A549 (cell line): ENCODE measurements around the gene NRAS.
"Not testable (repeated sequence)": the region's sequence is repeated elsewhere in the genome, so short reads cannot be mapped to it uniquely, and the experiment has no call there.

Experiments used
- CHD2 ChIP-seq: fragments of 150-350 bp; IDR thresholded peaks from 2 replicates; pipeline ENCODE4 v1.6.1; 2014; ENCODE audit warnings: low read length; ENCODE audit not compliant: partially characterized antibody
- EP300 ChIP-seq, 2 experiments: fragments of >200 bp; sonication (Bioruptor Twin); formaldehyde crosslinking; IDR thresholded peaks; 2 replicates in 1 of 2; 3 replicates in 1 of 2; pipeline ENCODE4 v1.6.1; 2016 to 2017
- HDAC2 ChIP-seq: fragments of 200-600 bp; sonication (generic); IDR thresholded peaks from 2 replicates; pipeline ENCODE4 v1.6.1; 2016
- HOXA7 ChIP-seq: fragments of 250-450 bp; sonication (Bioruptor Pico); IDR thresholded peaks from 2 replicates; pipeline ENCODE4 v1.5.0; 2020; ENCODE audit warnings: mild to moderate bottlenecking, moderate library complexity
- POLR2A ChIP-seq: IDR thresholded peaks from 2 replicates; pipeline ENCODE4 v1.6.1; 2012; ENCODE audit warnings: mild to moderate bottlenecking, low read length
- TF ChIP-seq, protein P1 (sequence below): fragments of >200 bp; sonication (Bioruptor Twin); formaldehyde crosslinking; IDR thresholded peaks from 3 replicates; pipeline ENCODE4 v1.5.1; 2016
- TF ChIP-seq, protein P2 (sequence below): IDR thresholded peaks from 2 replicates; pipeline ENCODE4 v1.6.1; 2012
- TF ChIP-seq, protein P3 (sequence below): fragments of 450-650 bp; IDR thresholded peaks from 2 replicates; pipeline ENCODE4 v1.6.1; 2014; ENCODE audit warnings: antibody characterized with exemption

DNA sequence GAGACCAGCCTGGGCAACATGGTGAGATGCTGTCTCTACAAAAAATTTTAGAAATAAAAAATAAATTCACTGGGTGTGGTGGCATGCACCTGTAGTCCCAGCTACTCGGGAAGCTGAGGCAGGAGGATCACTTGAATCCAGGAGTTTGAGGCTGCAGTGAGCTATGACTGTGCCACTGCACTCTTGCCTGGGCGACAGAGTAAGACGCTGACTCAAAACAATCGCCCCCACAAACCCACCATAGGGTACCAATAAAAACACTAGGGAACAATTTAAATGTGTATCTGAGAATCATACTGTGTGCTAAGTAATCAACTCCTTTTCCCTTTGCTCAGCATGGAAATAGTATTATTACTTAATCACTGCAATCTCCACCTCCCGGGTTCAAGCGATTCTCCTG, 37.1 kb upstream of the NRAS start:
- TF ChIP-seq, protein P1, sequence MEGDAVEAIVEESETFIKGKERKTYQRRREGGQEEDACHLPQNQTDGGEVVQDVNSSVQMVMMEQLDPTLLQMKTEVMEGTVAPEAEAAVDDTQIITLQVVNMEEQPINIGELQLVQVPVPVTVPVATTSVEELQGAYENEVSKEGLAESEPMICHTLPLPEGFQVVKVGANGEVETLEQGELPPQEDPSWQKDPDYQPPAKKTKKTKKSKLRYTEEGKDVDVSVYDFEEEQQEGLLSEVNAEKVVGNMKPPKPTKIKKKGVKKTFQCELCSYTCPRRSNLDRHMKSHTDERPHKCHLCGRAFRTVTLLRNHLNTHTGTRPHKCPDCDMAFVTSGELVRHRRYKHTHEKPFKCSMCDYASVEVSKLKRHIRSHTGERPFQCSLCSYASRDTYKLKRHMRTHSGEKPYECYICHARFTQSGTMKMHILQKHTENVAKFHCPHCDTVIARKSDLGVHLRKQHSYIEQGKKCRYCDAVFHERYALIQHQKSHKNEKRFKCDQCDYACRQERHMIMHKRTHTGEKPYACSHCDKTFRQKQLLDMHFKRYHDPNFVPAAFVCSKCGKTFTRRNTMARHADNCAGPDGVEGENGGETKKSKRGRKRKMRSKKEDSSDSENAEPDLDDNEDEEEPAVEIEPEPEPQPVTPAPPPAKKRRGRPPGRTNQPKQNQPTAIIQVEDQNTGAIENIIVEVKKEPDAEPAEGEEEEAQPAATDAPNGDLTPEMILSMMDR: not testable (repeated sequence)
- TF ChIP-seq HDAC2; CHD2; POLR2A; EP300 (IDR thresholded peaks at IDR 0.05); HOXA7 (CRISPR knock-in tag): not testable (repeated sequence)
- TF ChIP-seq, protein P2, sequence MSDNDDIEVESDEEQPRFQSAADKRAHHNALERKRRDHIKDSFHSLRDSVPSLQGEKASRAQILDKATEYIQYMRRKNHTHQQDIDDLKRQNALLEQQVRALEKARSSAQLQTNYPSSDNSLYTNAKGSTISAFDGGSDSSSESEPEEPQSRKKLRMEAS: not testable (repeated sequence)
- TF ChIP-seq, protein P3, sequence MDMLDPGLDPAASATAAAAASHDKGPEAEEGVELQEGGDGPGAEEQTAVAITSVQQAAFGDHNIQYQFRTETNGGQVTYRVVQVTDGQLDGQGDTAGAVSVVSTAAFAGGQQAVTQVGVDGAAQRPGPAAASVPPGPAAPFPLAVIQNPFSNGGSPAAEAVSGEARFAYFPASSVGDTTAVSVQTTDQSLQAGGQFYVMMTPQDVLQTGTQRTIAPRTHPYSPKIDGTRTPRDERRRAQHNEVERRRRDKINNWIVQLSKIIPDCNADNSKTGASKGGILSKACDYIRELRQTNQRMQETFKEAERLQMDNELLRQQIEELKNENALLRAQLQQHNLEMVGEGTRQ: not testable (repeated sequence)
